GM23338 (cell line): ENCODE data around the gene SUB1.

Experiments used
- CTCF ChIP-seq, 2 experiments: fragments of 200-600 bp in 1 of 2; sonication (generic) in 1 of 2; conservative IDR thresholded peaks; 2 replicates each; pipeline versions ENCODE4 v1.5.1 to v1.6.1; 2016 to 2017; ENCODE audit warnings: antibody characterized with exemption in 2 of 2, low read depth in 2 of 2, mild to moderate bottlenecking in 2 of 2, moderate library complexity in 1 of 2
- EZH2 ChIP-seq: fragments of 200-600 bp; sonication (generic); IDR thresholded peaks from one replicate; pipeline ENCODE4 v1.8.0; 2017; ENCODE audit warnings: antibody characterized with exemption, mild to moderate bottlenecking, low read depth; ENCODE audit not compliant: unreplicated experiment
- EZH2phosphoT487 ChIP-seq: fragments of 200-600 bp; sonication (generic); IDR thresholded peaks from one replicate; pipeline ENCODE4 v1.8.1; 2018; ENCODE audit warnings: antibody characterized with exemption; ENCODE audit not compliant: unreplicated experiment
- JUNB ChIP-seq: IDR thresholded peaks from one replicate; pipeline ENCODE4 v1.6.1; 2016; ENCODE audit warnings: antibody characterized with exemption; ENCODE audit not compliant: unreplicated experiment
- POLR2AphosphoS5 ChIP-seq: IDR thresholded peaks from 2 replicates; pipeline ENCODE4 v1.6.1; 2016; ENCODE audit warnings: antibody characterized with exemption, low read depth
- REST ChIP-seq: IDR thresholded peaks from one replicate; pipeline ENCODE4 v1.6.1; 2018; ENCODE audit warnings: antibody characterized with exemption; ENCODE audit not compliant: unreplicated experiment
- STAT1 ChIP-seq: IDR thresholded peaks from one replicate; pipeline ENCODE4 v1.6.1; 2016; ENCODE audit warnings: antibody characterized with exemption; ENCODE audit not compliant: unreplicated experiment
- ZNF331 ChIP-seq: fragments of 250-450 bp; sonication (Bioruptor Pico); IDR thresholded peaks from 2 replicates; pipeline ENCODE4 v1.5.0; 2020; ENCODE audit warnings: low read depth, mild to moderate bottlenecking, moderate library complexity
- TF ChIP-seq, protein P1 (sequence below): IDR thresholded peaks from 2 replicates; pipeline ENCODE4 v1.6.1; 2016; ENCODE audit warnings: antibody characterized with exemption

DNA sequence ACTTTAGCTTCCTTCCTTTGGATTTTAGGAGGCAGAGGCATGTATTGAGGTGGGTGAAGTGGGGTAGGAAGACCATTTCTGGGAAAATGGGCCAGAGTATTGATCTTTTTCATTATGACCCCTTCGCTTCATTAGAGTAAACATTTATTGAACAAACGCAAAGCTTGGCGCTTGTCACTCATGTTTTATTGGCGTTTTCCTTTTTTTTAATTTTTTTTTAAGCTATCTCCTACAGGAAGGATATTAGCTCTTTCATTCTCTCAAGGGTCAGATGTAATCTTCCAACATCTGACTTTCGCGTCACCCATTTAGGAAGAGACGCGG, 273 bp upstream of the SUB1 start:
- no peak for TF ChIP-seq EZH2
- no peak for TF ChIP-seq POLR2AphosphoS5
- no peak for TF ChIP-seq CTCF (conservative IDR thresholded peaks at IDR 0.05; ENCODE audit: low read depth in 2 of 2)
- TF ChIP-seq STAT1, result no peak
- no peak for TF ChIP-seq REST
- no peak for TF ChIP-seq ZNF331 (CRISPR knock-in tag)
- TF ChIP-seq EZH2phosphoT487, result no peak
- no peak for TF ChIP-seq JUNB
- TF ChIP-seq, protein P1, sequence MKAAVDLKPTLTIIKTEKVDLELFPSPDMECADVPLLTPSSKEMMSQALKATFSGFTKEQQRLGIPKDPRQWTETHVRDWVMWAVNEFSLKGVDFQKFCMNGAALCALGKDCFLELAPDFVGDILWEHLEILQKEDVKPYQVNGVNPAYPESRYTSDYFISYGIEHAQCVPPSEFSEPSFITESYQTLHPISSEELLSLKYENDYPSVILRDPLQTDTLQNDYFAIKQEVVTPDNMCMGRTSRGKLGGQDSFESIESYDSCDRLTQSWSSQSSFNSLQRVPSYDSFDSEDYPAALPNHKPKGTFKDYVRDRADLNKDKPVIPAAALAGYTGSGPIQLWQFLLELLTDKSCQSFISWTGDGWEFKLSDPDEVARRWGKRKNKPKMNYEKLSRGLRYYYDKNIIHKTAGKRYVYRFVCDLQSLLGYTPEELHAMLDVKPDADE, result no peak
